SW480 (cell line): Measurements from ENCODE around the gene ZFPL1.

ENCODE experiments used
- DNase-seq: peaks from one replicate; pipeline ENCODE4 v3.0.0-alpha.2; 2016; ENCODE audit warnings: low spot score

The ZFPL1 gene

GRCh38 chr11:65059959-65060824 is 23.8 kb upstream of the ZFPL1 start:
- no peak for DNase-seq

GRCh38 chr11:65060913-65061408 is 23.1 kb upstream of the ZFPL1 start:
- DNase-seq = no peak

GRCh38 chr11:65063532-65063931 is 20.5 kb upstream of the ZFPL1 start:
- DNase-seq = no peak

GRCh38 chr11:65064847-65065240 is 19.2 kb upstream of the ZFPL1 start:
- DNase-seq = no peak

GRCh38 chr11:65065851-65066250 is 18.2 kb upstream of the ZFPL1 start:
- no peak for DNase-seq

DNA sequence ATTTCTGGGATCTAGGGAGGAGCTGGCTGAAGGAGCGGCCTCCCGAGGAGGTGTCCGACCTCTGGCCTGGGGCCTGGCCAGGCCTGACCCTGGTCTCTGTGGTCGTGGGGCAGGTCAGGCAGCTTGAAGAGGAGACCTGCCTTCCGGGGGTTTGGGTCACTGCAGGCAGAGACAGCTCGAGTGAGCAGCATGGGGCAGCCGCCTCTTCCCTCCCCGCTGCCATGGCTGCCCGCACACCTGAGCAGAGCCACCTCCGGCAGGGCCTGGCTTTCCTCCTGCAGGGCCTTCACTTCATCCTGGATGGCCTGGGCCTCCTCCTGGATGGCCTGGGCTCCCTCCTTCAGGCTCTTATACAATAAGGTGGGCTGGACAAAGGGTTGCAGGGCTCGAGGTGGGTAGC is 17.7 kb upstream of the ZFPL1 start:
- no peak for DNase-seq

DNA sequence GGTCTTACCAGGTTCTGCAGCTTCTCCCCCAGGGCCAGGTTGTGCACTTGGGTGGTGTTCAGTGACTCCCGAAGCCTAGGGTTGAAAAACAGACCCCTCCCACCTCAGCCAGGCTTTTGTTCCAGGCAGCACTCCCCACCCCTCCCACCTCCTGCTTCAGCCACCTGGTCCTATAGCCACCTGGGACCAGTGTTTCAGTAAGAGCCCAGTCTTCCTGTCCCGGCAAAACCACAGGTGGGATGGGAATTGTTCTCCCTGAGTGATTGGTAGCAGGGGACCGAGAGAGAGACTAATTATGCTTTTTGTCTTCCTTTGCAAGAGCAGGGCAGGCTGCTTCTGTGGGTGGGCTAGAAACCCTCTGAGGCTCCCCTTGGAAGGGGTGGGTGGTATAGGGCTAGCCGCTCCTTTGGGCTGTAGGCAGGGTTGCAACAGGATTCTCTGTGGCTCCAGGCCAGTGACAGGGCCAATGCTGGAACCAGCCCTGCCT is 17.2 kb upstream of the ZFPL1 start:
- no peak for DNase-seq

GRCh38 chr11:65067446-65067845 is 16.6 kb upstream of the ZFPL1 start:
- no peak for DNase-seq

DNA sequence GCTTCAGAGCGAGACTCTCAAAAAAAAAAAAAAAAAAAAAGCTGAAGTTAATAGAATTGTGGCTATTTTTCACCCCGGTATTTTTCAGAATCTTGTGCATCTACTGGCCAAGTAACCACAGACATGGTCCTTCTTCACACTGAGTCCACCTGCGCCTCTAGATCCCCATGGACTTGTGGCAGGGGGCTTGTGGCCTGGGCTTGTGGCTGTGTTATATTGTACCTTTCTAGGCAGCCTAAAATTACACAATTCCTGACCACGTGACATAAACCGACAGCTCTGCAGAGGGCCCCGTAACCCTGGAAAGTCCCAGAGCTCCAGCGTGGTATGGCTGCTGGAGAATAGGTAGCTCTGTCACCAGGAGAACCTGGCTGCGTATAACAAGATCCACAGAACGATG is 14.8 kb upstream of the ZFPL1 start:
- DNase-seq = no peak

GRCh38 chr11:65071907-65072630 is 12.0 kb upstream of the ZFPL1 start:
- no peak for DNase-seq

GRCh38 chr11:65072631-65072966 is 11.4 kb upstream of the ZFPL1 start:
- no peak for DNase-seq

DNA sequence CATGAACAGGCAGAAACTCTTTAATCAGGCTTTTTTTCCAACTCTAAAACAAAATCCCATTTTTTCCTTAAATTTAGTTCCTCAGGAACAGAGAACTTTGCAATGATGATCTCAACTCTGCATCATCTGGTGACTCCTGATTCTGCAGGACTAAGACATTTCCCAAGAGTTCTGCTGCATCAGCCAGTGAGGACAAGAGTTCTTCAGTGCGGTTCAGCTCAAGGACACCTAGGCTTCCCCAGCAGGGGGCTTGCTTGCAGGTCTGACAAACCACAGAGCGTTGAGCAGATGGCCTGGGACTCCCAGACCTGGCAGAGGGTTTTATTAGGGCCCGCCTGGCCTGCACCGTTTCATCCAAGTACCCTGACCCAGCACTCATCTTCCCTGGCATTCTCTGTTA is 6.6 kb upstream of the ZFPL1 start:
- DNase-seq = peak; percentile 20

DNA sequence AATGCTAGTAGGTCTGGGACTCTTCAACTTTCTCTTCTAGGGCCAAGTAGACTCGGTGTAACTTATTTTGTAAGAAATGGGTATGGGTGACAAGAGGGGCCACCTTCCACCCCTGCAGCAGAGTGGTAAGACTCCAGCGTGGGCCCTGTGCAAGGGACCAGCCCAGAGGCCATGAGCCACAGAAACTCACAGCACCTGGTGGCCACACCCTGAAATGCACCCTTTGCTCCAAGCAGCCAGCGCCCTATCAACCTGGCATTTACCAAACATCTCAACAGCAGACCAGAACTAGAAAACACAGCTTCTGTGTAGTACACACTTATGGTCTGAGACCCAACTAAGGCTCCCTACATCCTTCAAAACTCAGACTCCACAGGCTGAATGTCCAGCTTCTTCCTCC is 5.9 kb upstream of the ZFPL1 start:
- DNase-seq = peak; percentile 50

DNA sequence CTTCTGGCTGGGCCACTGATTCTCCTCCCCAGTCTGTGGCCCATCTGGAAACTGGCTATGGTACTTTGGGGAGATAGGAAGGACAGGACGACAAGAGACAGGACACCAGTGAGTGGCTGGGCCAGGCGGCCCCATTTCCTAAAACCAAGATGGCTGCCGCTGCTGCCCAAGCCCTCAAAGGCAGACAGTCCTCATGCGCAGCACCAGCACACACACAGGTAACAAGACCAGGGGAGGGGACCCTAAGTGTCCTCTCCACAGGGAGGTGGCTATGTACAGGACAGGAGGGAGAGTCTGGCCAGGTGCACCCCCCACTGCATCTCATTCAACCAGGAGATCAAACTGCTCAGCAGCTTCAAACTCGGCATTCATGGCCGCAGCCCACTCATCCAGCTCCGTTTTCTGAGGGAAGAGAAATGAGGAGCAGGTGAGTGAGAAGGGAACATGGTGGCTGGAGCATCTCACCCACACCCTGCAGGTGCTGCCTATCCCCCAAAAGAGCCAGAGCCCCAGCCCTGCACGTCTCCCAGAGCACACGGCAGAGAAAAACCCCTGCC is 5.2 kb upstream of the ZFPL1 start:
- no peak for DNase-seq

- DNase-seq = no peak
Observed at GRCh38 chr11:65083134-65083833, 738 bp upstream of the ZFPL1 start.

GRCh38 chr11:65084598-65085375 is 765 bp downstream of the ZFPL1 start:
- DNase-seq = no peak

GRCh38 chr11:65085446-65085845 is 1.4 kb downstream of the ZFPL1 start:
- no peak for DNase-seq

- no peak for DNase-seq
Observed at GRCh38 chr11:65086809-65087208, 2.8 kb downstream of the ZFPL1 start.

DNA sequence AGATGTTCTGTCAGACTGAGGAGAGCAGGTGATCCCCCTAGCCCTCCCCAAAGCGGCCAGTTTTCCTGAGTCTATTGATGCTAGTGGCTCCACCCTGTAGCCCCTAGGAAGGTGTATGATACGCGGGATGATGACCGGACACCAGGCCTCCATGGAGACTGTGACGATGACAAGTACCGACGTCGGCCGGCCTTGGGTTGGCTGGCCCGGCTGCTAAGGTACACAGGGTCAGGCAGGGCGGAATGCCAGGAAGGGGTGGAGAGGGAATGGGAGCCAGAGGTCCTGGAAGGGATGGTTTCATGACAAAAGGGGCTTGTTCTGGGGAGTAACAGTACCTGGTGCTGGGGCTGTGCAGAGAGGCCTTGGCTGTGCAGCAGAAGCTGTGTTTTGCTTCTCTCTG is 3.2 kb downstream of the ZFPL1 start:
- no peak for DNase-seq

DNA sequence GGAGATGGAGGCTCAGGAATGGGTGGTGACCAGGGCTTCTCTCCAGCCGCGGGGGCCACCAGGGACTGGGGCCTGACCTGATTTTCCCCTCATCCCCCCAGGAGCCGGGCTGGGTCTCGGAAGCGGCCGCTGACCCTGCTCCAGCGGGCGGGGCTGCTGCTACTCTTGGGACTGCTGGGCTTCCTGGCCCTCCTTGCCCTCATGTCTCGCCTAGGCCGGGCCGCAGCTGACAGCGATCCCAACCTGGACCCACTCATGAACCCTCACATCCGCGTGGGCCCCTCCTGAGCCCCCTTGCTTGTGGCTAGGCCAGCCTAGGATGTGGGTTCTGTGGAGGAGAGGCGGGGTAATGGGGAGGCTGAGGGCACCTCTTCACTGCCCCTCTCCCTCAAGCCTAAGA is 3.8 kb downstream of the ZFPL1 start:
- no peak for DNase-seq

- no peak for DNase-seq
Observed at GRCh38 chr11:65089621-65090020, 5.6 kb downstream of the ZFPL1 start.

GRCh38 chr11:65090628-65091027 is 6.6 kb downstream of the ZFPL1 start:
- DNase-seq = no peak
